GM21619 (cell line): ENCODE measurements around the gene MYDGF.
"Not testable (repeated sequence)": the region's sequence is repeated elsewhere in the genome, so short reads cannot be mapped to it uniquely, and the experiment has no call there.

Experiments
- ATAC-seq: cut with Tn5 transposase; IDR thresholded peaks from one replicate; pipeline ENCODE4 v1.9.1; 2021; ENCODE audit not compliant: unreplicated experiment

MYDGF gene

GRCh38 chr19:4669723-4670480, at the start of gene MYDGF:
Gene MYDGF (minus strand): TSS chr19:4670342. CDS start chr19:4670334, 8 bp downstream.
- peak; percentile 82 for ATAC-seq

GRCh38 chr19:4719499-4719866, 49.3 kb upstream of the MYDGF start:
- no peak for ATAC-seq

- no peak for ATAC-seq
These were observed 48.0 kb upstream of the MYDGF start for GRCh38 chr19:4717966-4718701.

GRCh38 chr19:4717191-4717965, 47.2 kb upstream of the MYDGF start:
- ATAC-seq: no peak

- no peak for ATAC-seq
These were observed 45.5 kb upstream of the MYDGF start for GRCh38 chr19:4715529-4716221.

- not testable (repeated sequence) for ATAC-seq
These were observed 45.0 kb upstream of the MYDGF start for GRCh38 chr19:4715178-4715528.

GRCh38 chr19:4714016-4714415, 43.9 kb upstream of the MYDGF start:
- ATAC-seq: no peak

- ATAC-seq: no peak
These were observed 43.3 kb upstream of the MYDGF start for GRCh38 chr19:4713384-4713951.

GRCh38 chr19:4712771-4713170, 42.6 kb upstream of the MYDGF start:
- no peak for ATAC-seq

- ATAC-seq: no peak
These were observed 41.1 kb upstream of the MYDGF start for GRCh38 chr19:4711211-4711610.

- no peak for ATAC-seq
These were observed 40.1 kb upstream of the MYDGF start for GRCh38 chr19:4710281-4710600.

GRCh38 chr19:4709440-4710280, 39.5 kb upstream of the MYDGF start:
- no peak for ATAC-seq

GRCh38 chr19:4707956-4708650, 38.0 kb upstream of the MYDGF start:
- ATAC-seq: no peak

- ATAC-seq: no peak
These were observed 37.2 kb upstream of the MYDGF start for GRCh38 chr19:4707322-4707721.

GRCh38 chr19:4705413-4706131, 35.4 kb upstream of the MYDGF start:
- ATAC-seq: no peak

GRCh38 chr19:4704317-4704673, 34.2 kb upstream of the MYDGF start:
- ATAC-seq: no peak

- no peak for ATAC-seq
These were observed 33.7 kb upstream of the MYDGF start for GRCh38 chr19:4703671-4704316.

- ATAC-seq: no peak
These were observed 32.6 kb upstream of the MYDGF start for GRCh38 chr19:4702764-4703163.
